Measurements from ENCODE around the gene GP1BA.

GP1BA gene

DNA sequence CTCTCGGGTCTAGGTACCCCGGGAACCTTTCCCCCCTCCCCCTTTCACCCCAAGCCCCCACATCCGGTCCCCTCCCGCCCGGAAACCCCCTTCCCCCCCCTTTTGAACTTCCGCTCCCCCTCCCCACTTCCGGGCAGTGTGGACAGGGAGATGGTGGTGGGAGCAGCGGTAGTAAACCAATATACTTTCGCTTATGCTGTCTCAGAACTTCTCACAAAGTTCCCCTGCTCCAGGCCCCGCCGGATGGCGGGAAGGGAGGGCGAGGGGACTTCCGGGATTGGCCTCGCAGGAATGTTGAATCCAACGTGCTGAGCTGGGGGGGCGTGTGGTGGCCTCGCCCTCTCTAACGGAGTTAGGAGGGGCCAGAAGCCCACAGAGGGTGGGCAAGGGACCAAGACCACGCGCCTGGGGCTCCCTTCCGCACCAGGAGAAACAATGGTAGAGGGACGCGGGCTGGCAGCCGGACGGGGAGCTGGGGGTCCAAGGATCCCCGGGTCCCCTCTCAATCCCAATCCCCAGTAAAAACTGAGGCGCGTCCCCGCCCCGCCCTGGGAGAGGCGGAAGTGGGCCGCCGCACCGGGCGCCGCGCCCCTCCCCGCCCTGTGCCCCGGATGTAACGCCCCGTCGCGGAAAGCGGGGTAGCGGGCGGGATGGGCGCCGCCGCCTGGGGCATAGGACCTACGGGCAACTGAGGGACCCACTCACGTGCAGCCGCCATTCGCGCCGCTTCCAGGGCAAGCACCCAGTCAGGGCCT is 15.5 kb downstream of the GP1BA start:
- no peaks in the 10 kb centered on the region for H3K4me1 ChIP-seq (ENCODE audit: low read depth, poor library complexity, severe bottlenecking)
- no peak overlapping the region for H2AFZ ChIP-seq (ENCODE audit: low read depth)
- H3K36me3 ChIP-seq (ENCODE audit: insufficient read depth), result no peaks in the 10 kb centered on the region
- peaks cover 8% of the 10 kb centered on the region; the same call in 1 of the 2 replicates for H3K79me2 ChIP-seq (ENCODE audit: insufficient read depth, low read depth)
- TF ChIP-seq, protein P1, sequence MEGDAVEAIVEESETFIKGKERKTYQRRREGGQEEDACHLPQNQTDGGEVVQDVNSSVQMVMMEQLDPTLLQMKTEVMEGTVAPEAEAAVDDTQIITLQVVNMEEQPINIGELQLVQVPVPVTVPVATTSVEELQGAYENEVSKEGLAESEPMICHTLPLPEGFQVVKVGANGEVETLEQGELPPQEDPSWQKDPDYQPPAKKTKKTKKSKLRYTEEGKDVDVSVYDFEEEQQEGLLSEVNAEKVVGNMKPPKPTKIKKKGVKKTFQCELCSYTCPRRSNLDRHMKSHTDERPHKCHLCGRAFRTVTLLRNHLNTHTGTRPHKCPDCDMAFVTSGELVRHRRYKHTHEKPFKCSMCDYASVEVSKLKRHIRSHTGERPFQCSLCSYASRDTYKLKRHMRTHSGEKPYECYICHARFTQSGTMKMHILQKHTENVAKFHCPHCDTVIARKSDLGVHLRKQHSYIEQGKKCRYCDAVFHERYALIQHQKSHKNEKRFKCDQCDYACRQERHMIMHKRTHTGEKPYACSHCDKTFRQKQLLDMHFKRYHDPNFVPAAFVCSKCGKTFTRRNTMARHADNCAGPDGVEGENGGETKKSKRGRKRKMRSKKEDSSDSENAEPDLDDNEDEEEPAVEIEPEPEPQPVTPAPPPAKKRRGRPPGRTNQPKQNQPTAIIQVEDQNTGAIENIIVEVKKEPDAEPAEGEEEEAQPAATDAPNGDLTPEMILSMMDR (conservative IDR thresholded peaks at IDR 0.05; ENCODE audit: low read depth, low read length), result no peak
- peak overlapping the region; percentile 58 for H3K27ac ChIP-seq
- no peak overlapping the region for H3K4me3 ChIP-seq (IDR thresholded peaks at IDR 0.05; ENCODE audit: insufficient read depth, low read depth, low read length)
- peak overlapping the region; percentile 65; the same call in 1 of the 2 replicates for H3K9ac ChIP-seq
- no peaks in the 10 kb centered on the region for H4K20me1 ChIP-seq (ENCODE audit: insufficient read depth)
- H3K4me2 ChIP-seq, result no peak overlapping the region
- no peaks in the 10 kb centered on the region for H3K27me3 ChIP-seq (ENCODE audit: insufficient read depth, low read depth)

DNA sequence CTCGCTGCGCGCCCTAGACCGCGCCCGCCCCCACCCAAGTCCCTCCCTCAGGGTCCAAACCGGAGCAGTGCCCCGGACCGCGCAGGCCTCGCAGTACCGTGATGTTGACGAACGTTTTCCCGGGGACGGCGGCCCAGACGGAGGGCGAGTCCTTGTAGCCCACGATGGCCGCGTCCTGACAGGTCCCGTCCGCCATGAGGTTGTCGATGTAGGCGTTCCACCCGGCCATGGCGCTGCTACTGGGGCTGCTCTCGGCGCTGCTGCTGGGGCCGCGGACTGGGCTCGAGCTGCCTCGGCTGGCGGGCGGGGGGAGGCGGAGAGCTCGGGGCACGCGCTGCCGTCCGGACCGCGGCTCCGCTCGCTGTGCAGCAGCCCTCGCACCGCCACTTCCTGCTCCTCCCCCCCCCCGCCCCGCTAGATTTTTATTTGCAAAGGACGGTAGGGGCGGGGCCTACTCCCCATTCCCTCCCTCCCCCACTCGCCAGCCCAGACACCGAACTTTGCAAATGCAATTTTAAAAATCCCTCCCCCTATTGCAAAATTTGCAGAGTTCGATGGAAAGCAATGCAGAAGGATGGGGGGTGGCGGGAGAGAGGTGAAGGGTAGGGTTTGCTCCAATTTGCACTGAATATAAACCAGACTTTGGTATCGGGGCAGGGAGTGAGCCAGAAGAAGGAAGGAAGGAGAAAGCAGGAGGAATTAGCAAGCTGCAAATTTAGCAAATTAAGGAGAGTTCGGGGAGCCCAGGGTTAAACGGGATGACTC is 16.3 kb downstream of the GP1BA start, which contains the start of gene PFN1:
Gene PFN1, minus strand, starts transcription at position 365 of the 765 bp plus-strand sequence. Its CDS starts 136 bp downstream, at position 229.
- Histone ChIP-seq H3K4me1 (ENCODE audit: low read depth, poor library complexity, severe bottlenecking) (no peaks in the 10 kb centered on the region), H3K4me3 (IDR thresholded peaks at IDR 0.05; ENCODE audit: insufficient read depth, low read depth, low read length) (no peak within 1 kb of the TSS), H4K20me1 (ENCODE audit: insufficient read depth) (no peaks in the 10 kb centered on the region), H3K79me2 (ENCODE audit: insufficient read depth, low read depth) (peaks cover 8% of the 10 kb centered on the region; the same call in 1 of the 2 replicates), H3K27me3 (ENCODE audit: insufficient read depth, low read depth) (no peaks in the 10 kb centered on the region), H3K9ac (peak within 1 kb of the TSS; percentile 66; the same call in 1 of the 2 replicates), H3K4me2 (no peak within 1 kb of the TSS), H3K36me3 (ENCODE audit: insufficient read depth) (no peaks in the 10 kb centered on the region), H3K27ac (peak within 1 kb of the TSS; percentile 85), H2AFZ (ENCODE audit: low read depth) (no peak within 1 kb of the TSS)
- TF ChIP-seq, protein P1 (conservative IDR thresholded peaks at IDR 0.05; ENCODE audit: low read depth, low read length), result no peak

DNA sequence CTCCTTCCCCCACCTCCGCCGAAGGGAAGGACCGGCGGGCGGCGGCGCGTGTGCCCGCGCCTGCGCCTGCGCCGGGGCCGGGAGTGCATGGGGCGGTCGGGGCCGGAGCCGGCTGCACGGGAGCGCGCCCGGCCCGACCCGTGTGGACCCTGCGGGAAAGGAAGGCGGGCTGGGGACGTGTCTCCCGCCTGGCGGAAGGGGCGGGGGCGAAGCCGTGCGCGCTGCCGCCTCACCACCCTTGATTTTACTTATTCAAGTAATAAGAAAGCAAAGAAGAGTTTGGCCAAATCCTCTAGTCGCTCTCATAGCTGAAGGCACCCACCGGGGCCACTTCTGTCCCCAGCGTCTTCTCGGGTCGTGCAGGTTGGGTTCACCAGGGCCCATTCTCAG is 16.8 kb downstream of the GP1BA start:
- Histone ChIP-seq H3K36me3 (ENCODE audit: insufficient read depth) (no peaks in the 10 kb centered on the region), H3K27me3 (ENCODE audit: insufficient read depth, low read depth) (no peaks in the 10 kb centered on the region), H3K4me2 (no peak overlapping the region), H4K20me1 (ENCODE audit: insufficient read depth) (no peaks in the 10 kb centered on the region), H3K27ac (peak overlapping the region; percentile 85), H3K4me1 (ENCODE audit: low read depth, poor library complexity, severe bottlenecking) (no peaks in the 10 kb centered on the region), H3K4me3 (IDR thresholded peaks at IDR 0.05; ENCODE audit: insufficient read depth, low read depth, low read length) (no peak overlapping the region), H3K79me2 (ENCODE audit: insufficient read depth, low read depth) (peaks cover 8% of the 10 kb centered on the region; the same call in 1 of the 2 replicates), H3K9ac (peak overlapping the region; percentile 66; the same call in 1 of the 2 replicates), H2AFZ (ENCODE audit: low read depth) (no peak overlapping the region)
- TF ChIP-seq, protein P1 (conservative IDR thresholded peaks at IDR 0.05; ENCODE audit: low read depth, low read length), result no peak

DNA sequence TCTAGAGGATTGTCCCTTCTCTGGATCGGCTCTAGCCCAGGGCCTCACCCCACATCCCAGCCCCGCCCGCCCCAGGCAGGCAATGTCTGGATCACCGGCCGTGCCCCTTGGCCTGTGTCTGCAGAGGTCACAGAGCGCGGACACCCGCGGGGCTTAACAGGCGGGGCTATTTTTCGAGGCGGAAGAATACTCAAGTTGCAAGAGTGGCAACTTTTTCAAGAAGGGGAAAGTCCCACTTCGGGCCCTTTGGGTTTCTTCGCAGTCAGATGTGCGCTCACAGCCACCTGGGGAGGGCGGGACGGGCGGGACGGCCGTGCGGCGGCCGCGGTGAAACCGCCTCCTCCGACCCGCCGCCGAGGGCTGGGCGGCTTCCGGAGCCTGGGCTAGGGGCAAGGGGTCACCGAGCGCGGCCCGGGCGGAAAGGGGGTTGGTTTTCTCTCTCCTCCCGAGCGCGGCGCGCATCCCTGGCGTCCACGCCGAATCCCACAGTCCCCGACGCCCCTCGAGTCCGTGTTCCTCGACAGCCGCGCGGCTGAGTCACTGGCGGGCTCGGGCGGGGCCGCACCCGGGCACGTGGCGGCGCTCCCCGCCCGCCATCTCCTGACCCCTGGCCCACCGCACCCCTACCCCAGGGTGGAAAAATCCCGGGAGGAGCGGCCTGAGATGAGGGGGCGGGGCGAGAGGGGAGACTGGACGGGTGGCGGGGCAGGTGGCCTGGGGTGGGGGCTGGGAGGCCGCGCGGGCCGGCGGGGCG is 17.4 kb downstream of the GP1BA start:
- H3K27ac ChIP-seq, result peak overlapping the region; percentile 85
- no peaks in the 10 kb centered on the region for H4K20me1 ChIP-seq (ENCODE audit: insufficient read depth)
- H3K79me2 ChIP-seq (ENCODE audit: insufficient read depth, low read depth), result peaks cover 8% of the 10 kb centered on the region; the same call in 1 of the 2 replicates
- TF ChIP-seq, protein P1 (conservative IDR thresholded peaks at IDR 0.05; ENCODE audit: low read depth, low read length), result no peak
- no peak overlapping the region for H3K4me2 ChIP-seq
- H3K9ac ChIP-seq, result peak overlapping the region; percentile 66
- H2AFZ ChIP-seq (ENCODE audit: low read depth), result no peak overlapping the region
- no peak overlapping the region for H3K4me3 ChIP-seq (IDR thresholded peaks at IDR 0.05; ENCODE audit: insufficient read depth, low read depth, low read length)
- no peaks in the 10 kb centered on the region for H3K27me3 ChIP-seq (ENCODE audit: insufficient read depth, low read depth)
- no peaks in the 10 kb centered on the region for H3K36me3 ChIP-seq (ENCODE audit: insufficient read depth)
- H3K4me1 ChIP-seq (ENCODE audit: low read depth, poor library complexity, severe bottlenecking), result no peaks in the 10 kb centered on the region

All from KMS-11 (cell line).